DND-41 (cell line): Measurements from ENCODE around the gene LSM14A.

Experiments
- ATAC-seq: fragments of 200-7000 bp; cut with Tn5 transposase; 3 replicates; pipeline ENCODE4 v1.9.1; 2021; ENCODE audit warnings: low read depth; ENCODE audit not compliant: insufficient read depth
- DNase-seq: peaks from one replicate; pipeline ENCODE4 v3.0.0-alpha.2; 2020
- H2AFZ ChIP-seq: 2 replicates; pipeline ENCODE4 v1.6.0; 2012; ENCODE audit warnings: low read depth, low read length
- H3K27ac ChIP-seq: 2 replicates; pipeline ENCODE4 v1.5.1; 2012; ENCODE audit warnings: low read length, inconsistent platforms
- H3K27me3 ChIP-seq: fragments of 200-600 bp; sonication (generic); 2 replicates; pipeline ENCODE4 v1.6.0; 2012; ENCODE audit warnings: low read length, mild to moderate bottlenecking, inconsistent platforms; ENCODE audit not compliant: insufficient read depth, poor library complexity
- H3K36me3 ChIP-seq: 2 replicates; pipeline ENCODE4 v1.5.1; 2012; ENCODE audit warnings: low read length, inconsistent platforms; ENCODE audit not compliant: insufficient read depth
- H3K4me1 ChIP-seq: 2 replicates; pipeline ENCODE4 v1.5.1; 2012; ENCODE audit warnings: mild to moderate bottlenecking, low read length; ENCODE audit not compliant: insufficient read depth
- H3K4me2 ChIP-seq: 2 replicates; pipeline ENCODE4 v1.6.0; 2012; ENCODE audit warnings: mild to moderate bottlenecking, moderate library complexity, low read length, inconsistent platforms; ENCODE audit not compliant: insufficient read depth
- H3K4me3 ChIP-seq, 2 experiments: fragments of 200-600 bp in 1 of 2; shearing (Covaris generic) in 1 of 2; 2 replicates each; pipeline ENCODE4 v1.5.1; 2012 to 2016; ENCODE audit warnings: inconsistent platforms in 2 of 2, low read length in 2 of 2, mild to moderate bottlenecking in 2 of 2, low read depth in 1 of 2, moderate library complexity in 1 of 2
- H3K79me2 ChIP-seq: 2 replicates; pipeline ENCODE4 v1.6.0; 2012; ENCODE audit warnings: low read length, inconsistent platforms; ENCODE audit not compliant: insufficient read depth
- H3K9ac ChIP-seq: 2 replicates; pipeline ENCODE4 v1.6.0; 2012; ENCODE audit warnings: low read depth, mild to moderate bottlenecking, inconsistent platforms, low read length, moderate library complexity
- H3K9me3 ChIP-seq: 2 replicates; pipeline ENCODE4 v1.5.1; 2012; ENCODE audit warnings: low read length, moderate library complexity, mild to moderate bottlenecking, inconsistent platforms; ENCODE audit not compliant: insufficient read depth, severe bottlenecking
- H4K20me1 ChIP-seq: 2 replicates; pipeline ENCODE4 v1.6.0; 2012; ENCODE audit warnings: low read length; ENCODE audit not compliant: insufficient read depth
- EZH2 ChIP-seq: IDR thresholded peaks from 3 replicates; pipeline ENCODE4 v1.6.1; 2012; ENCODE audit warnings: borderline replicate concordance, low read depth, mild to moderate bottlenecking, moderate library complexity, low read length, inconsistent platforms; ENCODE audit not compliant: severe bottlenecking
- TF ChIP-seq, protein P1 (sequence below): IDR thresholded peaks from 2 replicates; pipeline ENCODE4 v1.5.1; 2012; ENCODE audit warnings: borderline replicate concordance, low read length, moderate library complexity, mild to moderate bottlenecking; ENCODE audit not compliant: poor library complexity, severe bottlenecking; ENCODE audit errors: extremely low read depth

The LSM14A gene

DNA sequence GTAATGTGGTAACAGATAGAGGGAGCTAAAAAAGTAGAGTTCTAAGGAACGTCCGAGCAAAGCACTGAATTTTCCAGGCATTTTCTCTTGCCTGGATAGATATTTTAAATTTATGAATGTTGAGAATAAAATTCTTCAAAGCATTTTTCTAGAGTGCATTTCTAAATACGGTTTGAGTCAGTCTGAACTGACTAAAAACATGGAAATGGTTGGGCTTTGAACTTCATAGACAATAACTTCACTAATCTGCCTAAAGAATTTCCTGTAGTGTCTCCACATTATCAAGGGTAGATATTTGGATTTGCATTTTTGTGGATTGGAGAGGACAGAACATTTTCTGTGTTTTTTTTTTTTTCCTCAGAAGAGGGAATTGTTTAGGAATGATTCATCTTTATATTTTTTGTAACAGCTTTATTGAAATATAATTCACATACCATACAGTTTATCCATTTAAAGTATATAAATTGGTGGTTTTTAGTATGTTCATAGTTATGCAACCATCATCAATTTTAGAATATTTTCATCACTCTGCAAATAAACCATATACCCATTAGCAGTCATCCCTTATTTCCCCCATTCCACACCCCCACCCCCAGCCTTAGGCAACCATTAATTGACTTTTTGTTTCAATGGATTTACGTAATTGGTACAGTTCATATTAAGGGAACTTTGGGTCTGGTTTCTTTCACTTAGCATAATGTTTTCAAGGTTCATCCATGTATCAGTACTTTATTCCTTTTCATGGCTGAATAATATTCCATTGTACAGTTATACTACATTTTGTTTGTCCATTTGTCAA, 102.7 kb downstream of the LSM14A start:
- DNase-seq: no peak
- no peaks in the 10 kb centered on the region for H3K36me3 ChIP-seq
- H3K27ac ChIP-seq: no peak overlapping the region
- H3K27me3 ChIP-seq: no peaks in the 10 kb centered on the region
- H3K4me2 ChIP-seq: no peak overlapping the region
- H3K9ac ChIP-seq: no peak overlapping the region
- no peak for ATAC-seq
- no peak overlapping the region for H3K4me3 ChIP-seq
- H3K79me2 ChIP-seq: peaks cover 2% of the 10 kb centered on the region; the same call in 1 of the 2 replicates
- H3K4me1 ChIP-seq: peaks cover 5% of the 10 kb centered on the region
- no peak overlapping the region for H2AFZ ChIP-seq
- peaks cover 16% of the 10 kb centered on the region for H4K20me1 ChIP-seq
- TF ChIP-seq, protein P1, sequence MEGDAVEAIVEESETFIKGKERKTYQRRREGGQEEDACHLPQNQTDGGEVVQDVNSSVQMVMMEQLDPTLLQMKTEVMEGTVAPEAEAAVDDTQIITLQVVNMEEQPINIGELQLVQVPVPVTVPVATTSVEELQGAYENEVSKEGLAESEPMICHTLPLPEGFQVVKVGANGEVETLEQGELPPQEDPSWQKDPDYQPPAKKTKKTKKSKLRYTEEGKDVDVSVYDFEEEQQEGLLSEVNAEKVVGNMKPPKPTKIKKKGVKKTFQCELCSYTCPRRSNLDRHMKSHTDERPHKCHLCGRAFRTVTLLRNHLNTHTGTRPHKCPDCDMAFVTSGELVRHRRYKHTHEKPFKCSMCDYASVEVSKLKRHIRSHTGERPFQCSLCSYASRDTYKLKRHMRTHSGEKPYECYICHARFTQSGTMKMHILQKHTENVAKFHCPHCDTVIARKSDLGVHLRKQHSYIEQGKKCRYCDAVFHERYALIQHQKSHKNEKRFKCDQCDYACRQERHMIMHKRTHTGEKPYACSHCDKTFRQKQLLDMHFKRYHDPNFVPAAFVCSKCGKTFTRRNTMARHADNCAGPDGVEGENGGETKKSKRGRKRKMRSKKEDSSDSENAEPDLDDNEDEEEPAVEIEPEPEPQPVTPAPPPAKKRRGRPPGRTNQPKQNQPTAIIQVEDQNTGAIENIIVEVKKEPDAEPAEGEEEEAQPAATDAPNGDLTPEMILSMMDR: no peak
- no peak for TF ChIP-seq EZH2
- no peaks in the 10 kb centered on the region for H3K9me3 ChIP-seq

DNA sequence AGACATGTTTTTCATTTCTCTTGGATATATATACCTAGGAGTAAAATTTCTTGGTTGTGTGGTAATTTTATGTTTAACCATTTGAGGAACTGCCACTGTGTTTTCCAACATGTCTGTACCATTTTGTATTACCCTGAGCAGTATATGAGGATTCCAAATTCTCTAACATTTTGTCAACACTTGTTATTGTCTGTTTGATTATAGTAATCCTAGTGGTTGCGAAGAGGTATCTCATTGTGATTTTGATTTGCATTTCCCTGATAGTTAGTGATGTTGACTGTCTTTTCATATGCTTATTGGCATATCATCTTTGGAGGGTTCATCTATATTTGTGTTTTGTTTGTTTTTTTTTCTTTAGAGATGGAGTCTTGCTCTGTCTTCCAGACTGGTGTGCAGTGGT, 103.4 kb downstream of the LSM14A start:
- Histone ChIP-seq H3K36me3 (no peaks in the 10 kb centered on the region), H3K4me1 (no peaks in the 10 kb centered on the region), H3K4me3 (no peak overlapping the region), H2AFZ (no peak overlapping the region), H4K20me1 (peaks cover 11% of the 10 kb centered on the region; the same call in 1 of the 2 replicates), H3K4me2 (no peak overlapping the region), H3K27ac (no peak overlapping the region), H3K79me2 (no peaks in the 10 kb centered on the region), H3K9me3 (no peaks in the 10 kb centered on the region), H3K9ac (no peak overlapping the region), H3K27me3 (no peaks in the 10 kb centered on the region)
- TF ChIP-seq, protein P1: no peak
- TF ChIP-seq EZH2: no peak
- DNase-seq: no peak
- no peak for ATAC-seq

DNA sequence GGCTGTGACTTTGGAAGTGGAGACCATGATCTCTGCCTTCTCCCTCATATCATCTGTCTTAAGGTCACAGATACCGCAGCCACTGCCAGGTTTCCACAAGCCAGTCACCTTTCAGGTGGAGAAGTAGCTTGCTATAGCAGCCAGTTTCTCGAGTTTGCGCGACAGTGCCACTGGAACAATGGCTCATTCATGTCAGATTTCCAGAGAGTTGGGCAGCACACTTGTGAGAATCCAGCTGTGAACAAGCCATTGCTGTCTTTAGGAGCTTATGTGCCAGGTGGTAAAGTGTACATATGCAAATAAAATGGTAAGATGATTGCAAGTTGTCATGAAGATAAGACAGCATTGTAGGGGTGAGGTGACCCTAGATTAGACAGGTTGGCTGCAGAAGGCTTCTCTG, 104.3 kb downstream of the LSM14A start:
- no peak overlapping the region for H3K9ac ChIP-seq
- H2AFZ ChIP-seq: no peak overlapping the region

More for the DNA sequence above, 104.3 kb downstream of the LSM14A start:
- H3K4me2 ChIP-seq: no peak overlapping the region
- no peak overlapping the region for H3K4me3 ChIP-seq
- ATAC-seq: no peak
- no peaks in the 10 kb centered on the region for H3K27me3 ChIP-seq
- H3K9me3 ChIP-seq: no peaks in the 10 kb centered on the region
- peaks cover 11% of the 10 kb centered on the region; the same call in 1 of the 2 replicates for H4K20me1 ChIP-seq
- TF ChIP-seq, protein P1: no peak
- no peak for TF ChIP-seq EZH2
- no peak for DNase-seq
- H3K79me2 ChIP-seq: no peaks in the 10 kb centered on the region
- H3K36me3 ChIP-seq: no peaks in the 10 kb centered on the region
- H3K27ac ChIP-seq: no peak overlapping the region
- no peaks in the 10 kb centered on the region for H3K4me1 ChIP-seq
